Adrenal gland (tissue), 19 donors: ENCODE measurements around the gene RPL36AL. TPM values are rescaled to one million over a fixed set of nuclear protein-coding genes. Genes with fewer than 3 reads are reported as not detected.
"Not testable (repeated sequence)": the region's sequence is repeated elsewhere in the genome, so short reads cannot be mapped to it uniquely, and the experiment has no call there.

Source experiments
- DNase-seq, 7 donors: peaks; one replicate each; pipeline ENCODE4 v3.0.0-alpha.2; 2019 to 2020
- H3K27ac ChIP-seq, 5 donors: fragments of 200-600 bp; sonication (generic) in 4 of 5; 1 replicate in 3 of 5; 2 replicates in 2 of 5; pipeline versions ENCODE4 v1.5.1 to v1.8.0; 2016 to 2020; ENCODE audit warnings: mild to moderate bottlenecking in 1 of 5
- H3K27me3 ChIP-seq: fragments of 200-600 bp; 2 replicates; pipeline ENCODE4 v1.8.0; 2021
- H3K36me3 ChIP-seq, 2 donors: fragments of 200-600 bp; replicated peaks in 1 of 2; 1 replicate in 1 of 2; 2 replicates in 1 of 2; pipeline versions ENCODE4 v1.5.1 to v1.8.0; 2018 to 2022
- H3K4me1 ChIP-seq, 2 donors: fragments of 200-600 bp; replicated peaks in 1 of 2; 1 replicate in 1 of 2; 2 replicates in 1 of 2; pipeline versions ENCODE4 v1.5.1 to v1.8.0; 2018 to 2021
- H3K4me3 ChIP-seq, 4 donors: fragments of 200-600 bp; sonication (generic) in 3 of 4; one replicate each; pipeline ENCODE4 v1.5.1; 2016 to 2018
- H3K9me3 ChIP-seq, 3 donors: fragments of 200-600 bp; sonication (generic) in 1 of 3; replicated peaks in 1 of 3; 1 replicate in 2 of 3; 2 replicates in 1 of 3; pipeline versions ENCODE4 v1.5.1 to v1.8.0; 2016 to 2021
- POLR2A ChIP-seq, 2 donors: fragments of 450-650 bp; IDR thresholded peaks; one replicate each; pipeline ENCODE4 v1.6.1; 2017; ENCODE audit warnings: antibody characterized with exemption in 2 of 2, mild to moderate bottlenecking in 2 of 2, moderate library complexity in 1 of 2
- WGBS, 4 donors: extraction: QIAGEN DNeasy Blood & Tissue Kit in 2 of 4; methylation state at CpG; one replicate each; pipeline versions ENCODE4 v1.1.5 to v1.1.7; 2013 to 2017; 5-methylcytosine and 5-hydroxymethylcytosine counted together
- intact Hi-C, 2 donors: fragments of 100-400 bp; cut with DNase I; formaldehyde crosslinking; loops; one replicate each; pipeline versions ENCODE4 v1.14.1 to v1.15.0; 2022 to 2023
- long read RNA-seq, 10 donors: library from polyadenylated mRNA in 3 of 10; unstranded in 2 of 10; stranded (forward) in 1 of 10; transcript quantifications; one replicate each; pipeline ENCODE4 v2.0.0 and lab custom pipeline, GENCODE V29; 2021 to 2026
- polyA plus RNA-seq, 3 donors: library from polyadenylated mRNA; stranded (reverse); fragments of 200-250 nt in 2 of 3; fragments of 350-450 nt in 1 of 3; fragmentation: Illumina TruSeq in 1 of 3; extraction: RNeasy Lipid Tissue Mini Kit (QIAGEN cat#74804) in 1 of 3; gene quantifications; one replicate each; pipeline ENCODE4 v1.2.3, GENCODE V29; 2013 to 2014
- total RNA-seq, 9 donors: library from RNA; depleted of rRNA in 4 of 9; stranded (reverse); fragments of >200 nt in 4 of 9; fragments of 120-200 nt in 1 of 9; fragmentation: NEBNext Ultra II Directional in 1 of 9; extraction: Animal tissue kit (Norgen Biotek cat#: 25700) in 1 of 9; gene quantifications; one replicate each; pipeline versions ENCODE4 v1.1.0 to v1.2.4, GENCODE V29; 2013 to 2023
- TF ChIP-seq, protein P1 (sequence below), 6 experiments: fragments of 450-650 bp in 4 of 6; fragments of 200-600 bp in 2 of 6; sonication (generic) in 1 of 6; IDR thresholded peaks; 1 replicate in 5 of 6; 2 replicates in 1 of 6; pipeline versions ENCODE4 v1.5.1 to v1.8.0; 2016 to 2021; ENCODE audit warnings: antibody characterized with exemption in 6 of 6, mild to moderate bottlenecking in 2 of 6, moderate library complexity in 1 of 6
- donor health status: healthy with polysubstance abuse.
- donor health status: Bipolar disorder and iron deficiency.
- donor health status: DM: yes; HTN: yes; CAD: no.
- donor health status: DM: no; HTN: no; CAD: no.
- donor health status: DM: no; HTN: no; CAD: no.
- donor health status: DM: yes; HTN: yes; CAD: no.

RPL36AL gene
- total RNA-seq (100 to 1,000 TPM; 191 to 459 (median 277) TPM), polyA plus RNA-seq (100 to 1,000 TPM; 248 to 705 (median 567) TPM)
- long read RNA-seq, donor 1, transcript RPL36AL-201 (2 exons, 746 nt), result major isoform, 380 of 380 reads
- long read RNA-seq, donor 1, partial matches to known transcripts, result 0 of 380 reads
- long read RNA-seq, donor 1, other reads (novel, unspliced or antisense), result 0 of 380 reads
- long read RNA-seq, donor 2, transcript RPL36AL-201 (2 exons, 746 nt), result major isoform, 162 of 162 reads
- long read RNA-seq, donor 2, partial matches to known transcripts, result 0 of 162 reads
- long read RNA-seq, donor 2, other reads (novel, unspliced or antisense), result 0 of 162 reads
- long read RNA-seq, donor 3, transcript RPL36AL-201 (2 exons, 746 nt), result major isoform, 229 of 229 reads
- long read RNA-seq, donor 3, partial matches to known transcripts, result 0 of 229 reads
- long read RNA-seq, donor 3, other reads (novel, unspliced or antisense), result 0 of 229 reads
- long read RNA-seq, donor 4, transcript RPL36AL-201 (2 exons, 746 nt), result major isoform, 405 of 408 reads
- long read RNA-seq, donor 4, partial matches to known transcripts, result 3 of 408 reads
- long read RNA-seq, donor 4, other reads (novel, unspliced or antisense), result 0 of 408 reads
- long read RNA-seq, donor 5, transcript RPL36AL-201 (2 exons, 746 nt), result major isoform, 220 of 228 reads
- long read RNA-seq, donor 5, partial matches to known transcripts, result 7 of 228 reads
- long read RNA-seq, donor 5, other reads (novel, unspliced or antisense), result 1 of 228 reads
- long read RNA-seq, donor 6, transcript RPL36AL-201 (2 exons, 746 nt), result major isoform, 391 of 397 reads
- long read RNA-seq, donor 6, partial matches to known transcripts, result 5 of 397 reads
- long read RNA-seq, donor 6, other reads (novel, unspliced or antisense), result 1 of 397 reads
- long read RNA-seq, donor 7, transcript RPL36AL-201 (2 exons, 746 nt), result major isoform, 164 of 164 reads
- long read RNA-seq, donor 7, partial matches to known transcripts, result 0 of 164 reads
- long read RNA-seq, donor 7, other reads (novel, unspliced or antisense), result 0 of 164 reads
- long read RNA-seq, donor 8, transcript RPL36AL-201 (2 exons, 746 nt), result major isoform, 255 of 255 reads
- long read RNA-seq, donor 8, partial matches to known transcripts, result 0 of 255 reads
- long read RNA-seq, donor 8, other reads (novel, unspliced or antisense), result 0 of 255 reads
- long read RNA-seq, donor 9, transcript RPL36AL-201 (2 exons, 746 nt), result major isoform, 177 of 177 reads
- long read RNA-seq, donor 9, partial matches to known transcripts, result 0 of 177 reads
- long read RNA-seq, donor 9, other reads (novel, unspliced or antisense), result 0 of 177 reads
- long read RNA-seq, donor 10, transcript RPL36AL-201 (2 exons, 746 nt), result major isoform, 153 of 179 reads
- long read RNA-seq, donor 10, partial matches to known transcripts, result 26 of 179 reads
- long read RNA-seq, donor 10, other reads (novel, unspliced or antisense), result 0 of 179 reads

DNA sequence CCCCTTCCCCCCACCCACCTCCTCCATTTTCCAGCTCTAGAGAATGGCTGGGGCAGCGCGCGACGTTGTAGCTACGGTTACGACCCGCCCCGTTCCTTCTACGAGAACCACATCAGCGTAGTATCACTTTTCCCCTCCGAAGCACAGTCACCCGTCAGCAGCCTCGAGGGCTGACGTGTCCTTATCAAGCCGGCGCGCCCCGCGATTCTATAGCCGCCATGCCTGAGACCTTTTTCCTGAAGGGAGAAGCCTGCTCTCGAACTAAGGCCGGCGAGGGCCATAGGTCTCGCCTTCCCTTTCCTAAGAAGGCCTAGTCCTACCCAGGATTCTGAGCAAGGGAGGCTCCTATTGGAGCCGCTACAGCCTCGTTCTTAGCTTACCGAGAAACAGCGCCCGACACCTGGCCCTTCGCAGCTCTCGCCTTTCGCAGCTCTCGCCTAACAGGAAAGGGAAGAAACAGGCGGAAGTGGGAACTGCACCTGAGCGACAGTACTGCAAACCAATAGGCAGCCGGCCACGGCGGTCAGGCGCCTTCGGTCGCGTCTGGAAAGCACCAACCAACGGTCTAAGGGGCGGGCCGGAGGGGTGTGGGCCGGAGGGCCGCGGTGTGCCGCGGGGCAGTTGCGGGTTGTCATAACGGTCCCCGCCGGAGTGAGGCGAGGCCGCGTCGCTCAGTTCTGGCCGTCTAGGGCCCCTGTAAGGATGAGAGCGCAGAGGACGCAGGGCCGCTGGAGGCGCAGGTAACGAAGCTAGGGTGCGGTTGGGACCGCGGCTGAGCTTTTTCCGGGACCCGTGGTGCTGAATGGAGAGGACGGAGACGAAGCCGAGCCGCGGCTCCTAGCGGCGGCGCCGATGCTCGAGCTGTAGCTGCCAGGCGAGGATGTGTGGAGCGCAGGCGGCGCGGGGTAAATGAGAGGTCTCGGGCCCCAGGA is at the start of gene RPL36AL, which contains the start of gene MGAT2:
Gene RPL36AL (minus strand): TSS at position 445 of the 932 bp plus-strand sequence. CDS start 1,522 bp downstream, outside the sequence.
Gene MGAT2 (plus strand): TSS at position 618 of the 932 bp plus-strand sequence. CDS start 470 bp downstream, outside the sequence.
- H3K9me3 ChIP-seq, result no peaks in the 10 kb centered on the region
- intact Hi-C loops, result no loop called here

GRCh38 chr14:49659526-49660455 is 39.4 kb upstream of the RPL36AL start:
- WGBS, 4 donors, result 91 to 99% (median 95%) methylated on average over 2 of the region's 2 CpGs
- intact Hi-C loops, result no loop called here
- H3K27ac ChIP-seq, result no peak overlapping the region

More for the DNA sequence above, at the start of gene RPL36AL, which contains the start of gene MGAT2:
- WGBS, 4 donors, result 0% methylated on average over 29 to 85 of the region's 85 CpGs
- Histone ChIP-seq H3K4me3 (peak within 1 kb of the TSS; percentile 65 to 92 (median 72)), H3K36me3 (peaks cover 0 to 16% of the 10 kb centered on the region in 2 donors), H3K27ac (peak within 1 kb of the TSS; percentile 91 to 97 (median 93)), H3K4me1 (peaks cover 18 to 53% of the 10 kb centered on the region in 2 donors), H3K27me3 (no peaks in the 10 kb centered on the region)
- peak; percentile 85 to 99 for TF ChIP-seq POLR2A (IDR thresholded peaks at IDR 0.05)
- TF ChIP-seq, protein P1, sequence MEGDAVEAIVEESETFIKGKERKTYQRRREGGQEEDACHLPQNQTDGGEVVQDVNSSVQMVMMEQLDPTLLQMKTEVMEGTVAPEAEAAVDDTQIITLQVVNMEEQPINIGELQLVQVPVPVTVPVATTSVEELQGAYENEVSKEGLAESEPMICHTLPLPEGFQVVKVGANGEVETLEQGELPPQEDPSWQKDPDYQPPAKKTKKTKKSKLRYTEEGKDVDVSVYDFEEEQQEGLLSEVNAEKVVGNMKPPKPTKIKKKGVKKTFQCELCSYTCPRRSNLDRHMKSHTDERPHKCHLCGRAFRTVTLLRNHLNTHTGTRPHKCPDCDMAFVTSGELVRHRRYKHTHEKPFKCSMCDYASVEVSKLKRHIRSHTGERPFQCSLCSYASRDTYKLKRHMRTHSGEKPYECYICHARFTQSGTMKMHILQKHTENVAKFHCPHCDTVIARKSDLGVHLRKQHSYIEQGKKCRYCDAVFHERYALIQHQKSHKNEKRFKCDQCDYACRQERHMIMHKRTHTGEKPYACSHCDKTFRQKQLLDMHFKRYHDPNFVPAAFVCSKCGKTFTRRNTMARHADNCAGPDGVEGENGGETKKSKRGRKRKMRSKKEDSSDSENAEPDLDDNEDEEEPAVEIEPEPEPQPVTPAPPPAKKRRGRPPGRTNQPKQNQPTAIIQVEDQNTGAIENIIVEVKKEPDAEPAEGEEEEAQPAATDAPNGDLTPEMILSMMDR (IDR thresholded peaks at IDR 0.05), result peak in 4 of 6 experiments; percentile 22 to 45 (median 32)
- DNase-seq, result peak; percentile 98 to 99 (median 99)

DNA sequence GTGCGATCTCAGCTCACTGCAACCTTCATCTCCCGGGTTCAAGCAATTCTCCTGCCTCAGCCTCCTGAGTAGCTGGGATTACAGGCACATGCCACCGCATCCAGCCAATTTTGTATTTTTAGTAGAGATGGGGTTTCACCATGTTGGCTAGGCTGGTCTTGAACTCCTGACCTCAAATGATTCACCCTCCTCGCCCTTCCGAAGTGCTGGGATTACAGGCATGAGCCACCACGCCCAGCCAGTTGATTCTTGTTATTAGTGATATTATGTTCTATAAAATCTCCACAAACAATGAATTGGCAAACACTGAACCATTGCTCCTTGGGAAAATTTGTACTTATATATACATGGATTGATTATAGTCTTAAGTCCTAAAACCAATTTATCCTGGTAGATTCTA is 37.1 kb upstream of the RPL36AL start:
- H3K4me3 ChIP-seq, result not testable (repeated sequence)
- WGBS, 4 donors, result 60 to 76% (median 71%) methylated on average over 6 of the region's 6 CpGs

More at GRCh38 chr14:49659526-49660455, 39.4 kb upstream of the RPL36AL start:
- Histone ChIP-seq H3K36me3 (no peaks in the 10 kb centered on the region), H3K4me1 (no peaks in the 10 kb centered on the region), H3K27me3 (no peaks in the 10 kb centered on the region), H3K9me3 (no peaks in the 10 kb centered on the region), H3K4me3 (no peak overlapping the region)
- TF ChIP-seq POLR2A (IDR thresholded peaks at IDR 0.05), result no peak
- TF ChIP-seq, protein P1 (IDR thresholded peaks at IDR 0.05), result no peak
- no peak for DNase-seq

More for the DNA sequence above, 37.1 kb upstream of the RPL36AL start:
- DNase-seq, H3K27me3 ChIP-seq, intact Hi-C loops, H3K27ac ChIP-seq, H3K36me3 ChIP-seq, H3K4me1 ChIP-seq, H3K9me3 ChIP-seq: not testable (repeated sequence)
